HepG2 (cell line): Measurements from ENCODE around the gene SPATA13. TPM values are rescaled to one million over a fixed set of nuclear protein-coding genes. Genes with fewer than 3 reads are reported as not detected.

Experiments used
- DZIP1 ChIP-seq: sonication (generic); formaldehyde crosslinking; IDR thresholded peaks from 2 replicates; pipeline ENCODE4 v1.5.0; 2020; ENCODE audit warnings: mild to moderate bottlenecking, missing genetic modification reagents
- ELF3 ChIP-seq: IDR thresholded peaks from 2 replicates; pipeline ENCODE4 v1.6.1; 2016; ENCODE audit warnings: missing genetic modification reagents, missing compliant biosample characterization
- IRF9 ChIP-seq: sonication (generic); formaldehyde crosslinking; IDR thresholded peaks from 2 replicates; pipeline ENCODE4 v1.8.0; 2022; ENCODE audit warnings: missing genetic modification reagents, mild to moderate bottlenecking, borderline replicate concordance
- KLF16 ChIP-seq, 2 experiments: sonication (generic) in 1 of 2; formaldehyde crosslinking in 1 of 2; IDR thresholded peaks; 2 replicates each; pipeline versions ENCODE4 v1.6.1 to v1.8.0; 2016 to 2023; ENCODE audit warnings: missing genetic modification reagents in 2 of 2, missing compliant biosample characterization in 1 of 2
- ZBTB2 ChIP-seq: sonication (generic); formaldehyde crosslinking; IDR thresholded peaks from 2 replicates; pipeline ENCODE4 v1.8.0; 2022; ENCODE audit warnings: low read depth, missing genetic modification reagents
- ZFP36L2 ChIP-seq: sonication (generic); formaldehyde crosslinking; IDR thresholded peaks from 2 replicates; pipeline ENCODE4 v1.4.0; 2020; ENCODE audit warnings: missing genetic modification reagents
- ZNF333 ChIP-seq: sonication (generic); formaldehyde crosslinking; IDR thresholded peaks from 2 replicates; pipeline ENCODE4 v1.4.0; 2020; ENCODE audit warnings: mild to moderate bottlenecking, missing genetic modification reagents, borderline replicate concordance
- ZNF382 ChIP-seq: sonication (generic); formaldehyde crosslinking; IDR thresholded peaks from 2 replicates; pipeline ENCODE4 v1.5.0; 2020; ENCODE audit warnings: missing genetic modification reagents, mild to moderate bottlenecking, borderline replicate concordance
- polyA plus RNA-seq, 8 experiments: library from polyadenylated mRNA; depleted of rRNA in 3 of 8; stranded (reverse) in 7 of 8; unstranded in 1 of 8; fragments of >200 nt; fragmentation: Illumina TruSeq in 4 of 8; extraction: Trizol in 4 of 8; gene quantifications; 2 replicates each; pipeline versions ENCODE4 v1.2.1 to v1.2.3, GENCODE V29; 2011 to 2016; ENCODE audit warnings: low read depth in 4 of 8, missing spikeins in 1 of 8, mixed read lengths in 1 of 8; ENCODE audit not compliant: insufficient read depth in 1 of 8
- total RNA-seq, 5 experiments: library from RNA; depleted of rRNA; stranded (reverse); fragments of >200 nt; fragmentation: Illumina TruSeq; extraction: Trizol; gene quantifications; 2 replicates each; pipeline ENCODE4 v1.2.3, GENCODE V29; 2016; ENCODE audit warnings: low read depth in 1 of 5
- TF ChIP-seq, protein P1 (sequence below), 2 experiments: fragments of 450-650 bp in 1 of 2; sonication (generic) in 1 of 2; formaldehyde crosslinking in 1 of 2; IDR thresholded peaks; 2 replicates each; pipeline versions ENCODE4 v1.6.1 to v1.8.0; 2016 to 2022; ENCODE audit warnings: antibody characterized with exemption in 1 of 2, mild to moderate bottlenecking in 1 of 2, missing genetic modification reagents in 1 of 2
- TF ChIP-seq, protein P2 (sequence below): sonication (generic); formaldehyde crosslinking; IDR thresholded peaks from 2 replicates; pipeline ENCODE4 v1.8.1; 2023; ENCODE audit warnings: mild to moderate bottlenecking, moderate library complexity, missing genetic modification reagents

SPATA13 gene
- total and polyA plus RNA-seq, 2 of the 13 experiments (the other 11 are each of a cell fraction or from before 2014, with no cell fraction given), result 11.3 to 14.2 TPM

DNA sequence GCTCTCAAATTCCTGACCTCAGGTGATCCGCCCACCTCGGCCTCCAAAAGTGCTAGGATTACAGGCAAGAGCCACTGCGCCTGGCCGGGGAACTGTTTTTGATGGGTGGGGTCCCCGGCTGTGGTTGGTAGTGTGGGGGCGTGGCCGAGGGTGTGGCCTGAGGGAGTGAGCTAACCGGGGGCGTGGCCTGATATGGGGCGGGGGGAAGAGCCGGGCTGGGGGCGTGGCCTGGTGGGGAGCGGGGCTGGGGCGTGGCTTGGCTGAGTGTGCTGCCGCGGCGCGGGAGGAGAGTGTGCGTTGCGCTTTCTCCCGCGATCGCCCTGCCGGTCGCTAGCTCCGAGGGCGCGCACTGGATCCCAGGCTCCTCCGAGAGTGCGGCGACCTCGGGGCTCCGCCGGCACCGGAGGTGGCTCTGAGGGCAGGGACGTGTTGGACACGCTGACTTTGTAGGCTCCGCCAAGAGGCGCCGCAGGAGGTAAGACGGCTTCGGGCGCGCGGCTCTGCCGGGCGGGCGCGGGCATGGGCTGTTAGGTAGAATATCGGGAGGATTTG is at the start of gene SPATA13 (continued):
- TF ChIP-seq, protein P1, sequence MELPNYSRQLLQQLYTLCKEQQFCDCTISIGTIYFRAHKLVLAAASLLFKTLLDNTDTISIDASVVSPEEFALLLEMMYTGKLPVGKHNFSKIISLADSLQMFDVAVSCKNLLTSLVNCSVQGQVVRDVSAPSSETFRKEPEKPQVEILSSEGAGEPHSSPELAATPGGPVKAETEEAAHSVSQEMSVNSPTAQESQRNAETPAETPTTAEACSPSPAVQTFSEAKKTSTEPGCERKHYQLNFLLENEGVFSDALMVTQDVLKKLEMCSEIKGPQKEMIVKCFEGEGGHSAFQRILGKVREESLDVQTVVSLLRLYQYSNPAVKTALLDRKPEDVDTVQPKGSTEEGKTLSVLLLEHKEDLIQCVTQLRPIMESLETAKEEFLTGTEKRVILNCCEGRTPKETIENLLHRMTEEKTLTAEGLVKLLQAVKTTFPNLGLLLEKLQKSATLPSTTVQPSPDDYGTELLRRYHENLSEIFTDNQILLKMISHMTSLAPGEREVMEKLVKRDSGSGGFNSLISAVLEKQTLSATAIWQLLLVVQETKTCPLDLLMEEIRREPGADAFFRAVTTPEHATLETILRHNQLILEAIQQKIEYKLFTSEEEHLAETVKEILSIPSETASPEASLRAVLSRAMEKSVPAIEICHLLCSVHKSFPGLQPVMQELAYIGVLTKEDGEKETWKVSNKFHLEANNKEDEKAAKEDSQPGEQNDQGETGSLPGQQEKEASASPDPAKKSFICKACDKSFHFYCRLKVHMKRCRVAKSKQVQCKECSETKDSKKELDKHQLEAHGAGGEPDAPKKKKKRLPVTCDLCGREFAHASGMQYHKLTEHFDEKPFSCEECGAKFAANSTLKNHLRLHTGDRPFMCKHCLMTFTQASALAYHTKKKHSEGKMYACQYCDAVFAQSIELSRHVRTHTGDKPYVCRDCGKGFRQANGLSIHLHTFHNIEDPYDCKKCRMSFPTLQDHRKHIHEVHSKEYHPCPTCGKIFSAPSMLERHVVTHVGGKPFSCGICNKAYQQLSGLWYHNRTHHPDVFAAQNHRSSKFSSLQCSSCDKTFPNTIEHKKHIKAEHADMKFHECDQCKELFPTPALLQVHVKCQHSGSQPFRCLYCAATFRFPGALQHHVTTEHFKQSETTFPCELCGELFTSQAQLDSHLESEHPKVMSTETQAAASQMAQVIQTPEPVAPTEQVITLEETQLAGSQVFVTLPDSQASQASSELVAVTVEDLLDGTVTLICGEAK (IDR thresholded peaks at IDR 0.05), result no peak
- TF ChIP-seq, protein P1 (CRISPR knock-in tag; IDR thresholded peaks at IDR 0.05), result no peak
- TF ChIP-seq KLF16 (CRISPR knock-in tag; IDR thresholded peaks at IDR 0.05) (no peak; a peak in 1 of 4 replicates), ZNF333 (CRISPR knock-in tag) (no peak), ELF3 (no peak), ZNF382 (CRISPR knock-in tag) (no peak), DZIP1 (peak; percentile 88), ZBTB2 (CRISPR knock-in tag) (no peak), ZFP36L2 (CRISPR knock-in tag) (no peak), IRF9 (CRISPR knock-in tag) (peak; percentile 68; the same call in 1 of the 2 replicates)
- TF ChIP-seq, protein P2, sequence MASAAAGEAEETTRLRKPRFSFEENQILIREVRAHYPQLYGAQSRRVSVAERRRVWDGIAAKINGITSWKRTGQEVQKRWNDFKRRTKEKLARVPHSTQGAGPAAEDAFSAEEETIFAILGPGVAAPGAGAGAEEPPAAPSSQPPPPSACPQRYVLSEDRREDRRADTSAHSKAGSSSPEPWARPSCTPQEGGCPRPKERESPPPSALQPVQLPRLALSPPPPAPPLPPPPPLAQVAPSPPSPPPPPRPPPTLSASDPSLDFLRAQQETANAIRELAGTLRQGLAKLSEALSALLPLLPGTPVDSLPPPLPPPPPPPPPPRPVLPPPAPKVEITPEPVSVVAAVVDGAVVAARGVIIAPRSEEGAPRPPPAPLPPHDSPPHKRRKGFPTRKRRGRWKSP, result peak; percentile 79
